HUDEP-2 (cell line): ENCODE data around the gene PPP1R10.
A peak's percentile ranks its signal among the peaks of the same experiment; 100 is the strongest.

Experiments
- DNase-seq, 76 experiments: peaks; one replicate each; lab custom pipeline; 2025; ENCODE audit not compliant: unreplicated experiment in 76 of 76; lab: John Stamatoyannopoulos, UW

The PPP1R10 gene

DNA sequence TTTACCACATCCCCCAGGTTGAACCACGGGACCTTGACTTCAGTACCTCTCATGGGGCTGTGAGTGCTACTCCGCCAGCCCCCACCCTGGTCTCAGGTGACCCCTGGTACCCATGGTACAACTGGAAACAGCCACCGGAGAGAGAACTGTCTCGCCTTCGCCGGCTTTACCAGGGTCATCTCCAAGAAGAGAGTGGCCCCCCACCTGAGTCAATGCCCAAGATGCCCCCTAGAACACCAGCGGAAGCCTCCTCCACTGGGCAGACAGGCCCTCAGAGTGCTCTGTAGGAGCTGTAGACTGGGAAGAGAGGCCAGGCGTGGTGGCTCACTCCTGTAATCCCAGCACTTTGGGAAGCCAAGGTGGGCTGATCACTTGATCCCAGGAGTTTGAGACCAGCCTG lies 8.5 kb upstream of the PPP1R10 start:
- DNase-seq = no peak

DNA sequence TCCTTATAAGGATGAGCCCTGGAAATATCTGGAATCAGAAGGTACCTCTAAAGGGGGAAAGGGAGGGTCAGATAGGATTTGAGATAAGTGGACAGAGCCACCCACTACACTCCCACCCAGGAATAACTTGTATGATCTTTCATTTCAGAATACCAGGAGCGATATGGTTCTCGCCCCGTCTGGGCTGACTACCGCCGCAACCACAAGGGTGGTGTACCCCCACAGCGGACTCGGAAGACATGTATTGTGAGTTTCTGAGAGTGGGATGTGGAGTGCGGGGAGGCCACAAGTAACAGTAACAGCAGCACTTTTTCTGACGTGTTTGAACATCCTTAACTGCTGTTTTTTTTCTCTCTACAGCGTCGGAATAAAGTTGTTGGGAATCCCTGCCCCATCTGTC lies 2.5 kb upstream of the PPP1R10 start:
- no peak for DNase-seq

DNA sequence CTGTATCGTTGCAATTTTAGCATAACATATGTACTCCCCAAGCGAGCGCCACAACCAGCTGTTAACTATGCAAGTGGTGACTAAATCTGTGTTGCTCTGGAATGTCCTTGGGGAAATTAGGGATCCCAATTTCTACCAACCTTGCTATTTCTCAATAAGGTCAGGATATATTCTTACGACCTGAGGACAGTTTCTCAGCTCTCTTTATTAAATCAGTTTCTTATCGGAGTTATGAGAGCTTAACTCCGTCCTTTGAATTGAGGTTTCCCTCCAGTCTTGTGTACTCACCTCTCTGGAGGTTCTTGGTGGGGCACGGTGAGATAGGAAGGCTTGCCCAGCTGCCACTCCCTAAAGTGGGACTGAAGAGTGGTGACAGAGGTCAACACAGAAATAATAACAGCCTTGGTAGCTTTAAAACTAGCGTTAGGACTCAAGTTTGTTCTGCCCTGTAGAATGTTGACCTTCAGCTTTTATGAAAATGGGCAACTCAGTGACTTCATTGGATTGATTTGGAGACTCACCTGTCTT lies 1.3 kb upstream of the PPP1R10 start:
- DNase-seq = peak in 14 of 76 experiments; percentile 18 to 50 (median 34)

- peak in 75 of 76 experiments; percentile 60 to 99 (median 97) for DNase-seq
These were observed 674 bp upstream of the PPP1R10 start, which contains the start of gene MRPS18B for GRCh38 chr6:30617565-30618269. MRPS18B (plus strand) TSS chr6:30617840; CDS start chr6:30617866, 26 bp downstream.

DNA sequence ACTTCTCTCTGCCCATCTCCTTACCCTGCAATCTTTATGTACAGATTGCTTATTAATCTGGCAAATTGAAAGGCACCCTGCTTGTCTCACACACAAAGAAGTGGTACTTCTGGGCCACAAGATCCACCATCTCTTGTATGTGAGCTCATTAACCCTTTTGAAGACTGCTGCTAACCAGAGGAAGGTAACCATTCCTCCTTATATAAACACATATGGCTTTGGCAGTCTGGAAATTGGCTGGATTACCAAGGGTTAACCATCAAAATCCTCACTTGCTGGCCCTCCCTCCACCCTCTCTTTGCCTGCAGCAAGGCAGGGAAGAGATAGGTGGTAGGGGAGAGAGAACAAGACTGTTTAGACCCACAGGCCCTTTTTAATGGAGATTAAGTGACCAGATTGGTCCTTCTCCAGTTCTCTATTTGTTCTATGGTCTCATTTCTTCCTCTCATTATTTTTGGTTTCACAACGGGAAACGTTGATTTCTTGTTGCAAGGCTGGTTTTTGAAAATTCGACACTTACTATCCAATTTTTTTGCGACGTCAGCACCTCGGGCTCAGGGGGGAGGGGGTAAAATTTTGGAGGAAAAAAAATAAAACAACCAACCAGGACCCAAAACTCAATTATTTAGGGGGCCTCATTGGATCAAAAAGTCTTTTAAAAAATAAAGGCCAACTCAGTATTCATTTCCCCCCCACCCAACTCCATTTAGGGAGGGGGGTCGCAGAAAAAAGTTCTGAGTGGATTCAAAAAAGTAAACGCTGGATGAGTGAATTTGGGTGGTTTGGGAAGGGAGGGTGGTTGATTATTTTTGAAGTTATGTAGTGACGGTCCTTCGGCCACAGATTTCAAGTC lies 859 bp downstream of the PPP1R10 start:
- peak in 36 of 76 experiments; percentile 10 to 80 (median 48) for DNase-seq

- peak in 72 of 76 experiments; percentile 23 to 88 (median 64) for DNase-seq
These were observed 1.7 kb downstream of the PPP1R10 start for GRCh38 chr6:30615219-30615957.

DNA sequence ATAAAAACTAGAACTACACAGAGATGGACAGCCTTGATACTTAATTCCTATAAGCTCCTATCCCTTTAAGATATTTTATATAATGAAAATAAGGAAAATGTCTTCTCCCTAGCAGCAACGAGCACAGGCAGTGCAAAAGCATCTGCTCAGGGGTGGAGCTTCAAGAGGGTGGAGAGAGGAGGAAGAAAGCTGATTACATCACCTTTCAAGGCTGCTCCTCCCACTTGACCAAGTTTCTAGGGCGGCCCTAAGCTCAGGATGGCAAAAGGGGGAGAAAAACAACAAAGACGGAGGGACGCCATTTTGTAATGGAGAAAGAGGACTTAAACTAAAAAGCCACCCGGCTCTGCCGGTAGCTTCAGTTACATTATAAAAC lies 2.2 kb downstream of the PPP1R10 start:
- DNase-seq = peak in 74 of 76 experiments; percentile 54 to 99 (median 94)

DNA sequence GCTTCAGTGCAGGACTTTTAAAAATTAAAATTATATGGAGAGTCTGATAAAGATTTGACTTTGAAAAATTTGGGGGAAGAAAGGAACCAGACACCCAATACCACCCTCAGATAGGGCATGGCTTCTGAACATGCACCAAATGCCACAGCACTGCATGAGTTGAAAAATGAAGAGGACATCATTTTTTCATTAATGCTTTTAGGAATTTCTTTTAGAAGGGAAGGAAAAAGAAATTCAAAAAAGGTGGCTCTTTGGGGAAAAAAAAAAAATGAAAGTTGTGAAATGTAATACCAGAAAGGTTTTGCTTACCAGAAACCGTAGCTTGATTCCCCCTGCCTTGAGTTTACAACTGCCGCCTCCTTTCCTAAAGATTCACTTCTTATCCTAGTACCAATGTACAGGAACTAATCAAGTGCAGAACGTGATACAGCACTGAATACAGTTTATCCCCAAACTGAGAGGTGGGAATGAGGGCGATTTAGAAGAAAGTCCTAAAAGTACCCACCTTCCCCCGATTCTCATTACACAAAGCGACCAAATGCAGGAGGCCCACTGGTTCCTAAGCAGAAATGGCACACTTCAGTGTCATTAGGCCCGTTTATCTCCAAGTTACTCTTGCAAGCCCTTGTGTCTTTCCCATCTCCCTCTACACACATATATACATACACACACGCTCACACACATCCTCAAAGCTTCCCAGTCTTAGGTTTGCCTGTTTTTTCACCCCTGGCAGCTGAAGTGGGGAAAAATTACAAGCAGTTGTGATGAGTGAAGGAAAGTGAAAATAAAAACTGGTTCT lies 2.8 kb downstream of the PPP1R10 start:
- DNase-seq = peak in 12 of 76 experiments; percentile 27 to 55 (median 44)

DNA sequence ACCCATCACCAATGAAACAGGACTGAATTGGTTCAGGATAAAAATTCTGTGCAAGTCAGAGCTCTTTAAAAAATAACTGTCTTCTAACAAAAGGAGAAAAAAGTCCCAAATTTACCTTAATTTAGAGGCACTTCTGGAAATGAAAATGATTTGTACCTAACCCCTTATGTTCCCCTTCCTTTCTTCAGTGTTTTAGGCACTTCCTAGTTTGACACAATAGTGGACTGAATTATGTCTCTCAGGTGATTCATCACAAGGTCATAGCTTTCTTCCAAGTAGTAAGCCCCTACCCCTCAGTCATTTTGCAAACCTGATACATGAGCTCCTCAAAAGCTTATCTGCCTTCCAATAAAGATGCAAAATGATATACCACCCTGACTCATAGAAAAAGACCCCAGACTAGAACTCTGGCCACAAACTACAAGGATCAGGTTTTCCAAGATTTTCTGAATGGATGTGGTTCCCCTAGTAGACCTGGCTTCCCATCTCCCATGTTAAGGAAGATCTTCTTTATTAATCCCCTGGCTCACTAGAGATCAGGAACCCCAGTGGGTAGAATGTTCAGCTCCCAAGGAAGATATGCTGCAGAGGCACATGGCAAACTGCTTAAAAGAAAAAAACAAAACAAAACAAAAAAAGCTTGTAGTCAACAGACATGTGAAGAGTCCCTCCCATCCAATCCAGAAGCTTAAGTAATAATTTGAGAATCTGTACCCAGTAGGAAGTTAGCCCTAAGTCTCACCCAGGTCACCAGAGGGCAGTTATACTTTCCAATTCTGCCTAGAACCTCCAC lies 3.6 kb downstream of the PPP1R10 start:
- peak in 1 of 76 experiments; percentile 13 for DNase-seq

DNA sequence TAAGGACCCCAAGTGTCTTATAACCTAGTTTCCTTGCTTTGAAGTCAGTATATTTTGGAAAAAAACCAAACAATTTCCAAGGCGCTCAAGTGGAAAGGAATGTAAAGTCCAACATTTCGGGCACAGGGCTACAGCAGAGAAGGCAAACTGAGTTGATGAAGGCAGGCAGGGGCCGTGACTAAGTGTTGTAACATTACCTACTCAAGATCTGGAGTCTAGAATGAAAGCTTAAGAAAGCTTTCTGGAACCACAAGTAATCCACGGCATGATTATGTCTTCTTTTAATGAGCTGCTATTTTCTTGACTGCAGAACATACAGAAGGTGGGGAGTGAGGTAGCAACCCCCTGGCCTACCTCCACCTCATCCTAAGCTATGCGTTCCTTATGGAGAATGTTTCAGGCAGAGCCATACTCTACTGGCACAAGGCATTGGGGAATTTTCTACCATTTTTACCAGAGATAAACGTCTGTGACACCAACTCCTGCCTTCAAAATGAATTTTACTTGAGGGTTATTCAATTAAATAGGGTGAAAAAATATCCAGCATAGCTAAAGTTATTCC lies 4.3 kb downstream of the PPP1R10 start:
- no peak for DNase-seq

DNA sequence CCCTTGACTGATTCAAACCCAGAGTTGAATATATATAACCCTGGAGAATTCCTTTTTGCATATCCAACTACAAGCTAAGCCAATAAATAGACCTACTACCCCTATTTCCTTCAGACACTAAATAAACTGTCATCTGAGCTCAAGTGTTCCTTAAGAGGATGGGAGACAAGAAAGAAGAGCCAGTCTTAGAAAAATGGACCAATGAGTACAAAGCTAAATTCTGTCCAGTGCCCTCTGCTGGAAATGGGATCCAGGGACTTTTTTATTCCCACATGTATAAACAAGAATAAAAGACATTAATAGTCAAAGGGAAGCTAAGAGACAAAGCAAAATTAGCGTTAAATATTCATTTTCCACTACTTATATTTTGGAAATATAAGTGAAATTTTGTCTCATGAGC lies 4.8 kb downstream of the PPP1R10 start:
- peak in 7 of 76 experiments; percentile 16 to 37 (median 22) for DNase-seq

- DNase-seq = no peak
These were observed 5.2 kb downstream of the PPP1R10 start for GRCh38 chr6:30611856-30612194.

DNA sequence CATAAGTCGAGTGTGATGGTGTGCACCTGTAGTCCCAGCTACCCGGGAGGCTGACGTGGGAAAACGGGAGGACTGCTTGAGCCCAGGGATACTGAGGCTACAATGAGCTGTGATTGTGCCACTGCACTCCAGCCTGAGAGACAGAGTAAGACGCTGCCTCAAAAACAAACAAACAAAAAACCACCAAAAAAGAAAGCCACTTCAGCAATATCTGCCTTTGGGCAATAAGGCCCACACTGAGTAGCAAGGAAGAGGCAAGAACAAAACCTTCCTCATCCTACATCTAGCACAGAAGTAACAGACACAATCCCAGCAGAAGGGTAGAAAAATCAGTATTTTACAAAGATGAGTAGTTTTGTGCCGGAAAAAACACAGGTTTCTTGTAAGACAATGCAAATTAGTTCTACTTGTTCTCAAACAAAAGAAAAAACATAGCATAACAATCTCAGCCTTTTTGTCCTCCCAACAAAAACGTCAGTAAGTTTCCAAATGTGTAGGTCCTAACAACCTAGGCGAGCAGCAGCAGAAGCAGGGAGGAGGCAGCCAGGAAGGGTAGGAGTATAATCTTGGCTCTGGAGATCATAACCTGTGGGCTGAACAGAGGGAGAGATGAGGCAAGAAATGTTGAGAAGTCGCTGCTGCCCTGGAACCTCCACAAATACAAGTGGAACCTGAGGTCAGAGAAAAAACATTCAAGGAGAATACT lies 5.7 kb downstream of the PPP1R10 start:
- DNase-seq = no peak

DNA sequence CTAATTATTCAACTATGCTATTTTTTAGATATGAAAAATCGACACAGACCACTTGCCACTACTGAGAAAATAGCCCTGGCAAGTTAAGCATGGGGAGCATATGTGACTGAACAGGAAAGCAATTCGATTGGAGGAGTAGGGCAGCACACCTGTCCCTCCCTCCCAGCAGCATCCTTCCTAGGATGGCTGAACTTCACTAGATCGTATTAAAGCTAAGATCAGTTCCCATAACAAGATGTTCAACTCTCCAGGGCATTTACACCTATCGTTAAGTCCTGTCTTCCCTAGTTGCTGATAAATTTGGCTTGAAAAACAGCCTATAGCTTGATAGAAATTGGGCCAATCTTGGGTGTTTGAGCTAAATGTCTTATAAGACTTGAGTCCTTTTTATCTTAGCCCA lies 7.0 kb downstream of the PPP1R10 start:
- no peak for DNase-seq

GRCh38 chr6:30603961-30604360 lies 13.1 kb downstream of the PPP1R10 start:
- DNase-seq = no peak

GRCh38 chr6:30601815-30602641 lies 15.0 kb downstream of the PPP1R10 start:
- no peak for DNase-seq

DNA sequence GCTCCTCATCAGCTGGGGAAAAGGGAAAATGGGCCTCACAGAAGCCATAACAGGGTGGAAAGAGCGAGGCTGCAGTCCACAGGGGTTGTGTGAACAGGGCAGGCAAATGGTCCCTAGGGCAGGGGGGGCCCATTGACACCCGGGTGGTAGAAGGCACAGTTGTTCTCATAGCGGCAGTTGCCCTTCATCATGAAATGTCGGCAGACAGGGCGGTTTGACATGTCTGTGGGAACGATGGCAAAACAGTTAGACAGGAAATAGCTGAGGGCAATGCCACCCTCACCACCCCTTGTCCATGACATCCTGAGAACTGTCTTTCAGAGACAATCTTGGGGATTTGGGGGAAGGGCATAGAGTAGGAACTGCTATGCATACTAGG lies 15.6 kb downstream of the PPP1R10 start:
- DNase-seq = no peak
